K562 treated with DMSO at 1 percent for 48 hours (cell line): ENCODE results near the gene KIFC1. TPM values are rescaled to one million over a fixed set of nuclear protein-coding genes. Genes with fewer than 3 reads are reported as not detected.

Experiments used
- total RNA-seq: library from RNA; unstranded; fragments of 300-600 nt; gene quantifications from 2 replicates; pipeline ENCODE4 v1.2.3, GENCODE V29; 2022; ENCODE audit warnings: low replicate concordance; ENCODE audit errors: extremely low read depth

Gene KIFC1, protein sequence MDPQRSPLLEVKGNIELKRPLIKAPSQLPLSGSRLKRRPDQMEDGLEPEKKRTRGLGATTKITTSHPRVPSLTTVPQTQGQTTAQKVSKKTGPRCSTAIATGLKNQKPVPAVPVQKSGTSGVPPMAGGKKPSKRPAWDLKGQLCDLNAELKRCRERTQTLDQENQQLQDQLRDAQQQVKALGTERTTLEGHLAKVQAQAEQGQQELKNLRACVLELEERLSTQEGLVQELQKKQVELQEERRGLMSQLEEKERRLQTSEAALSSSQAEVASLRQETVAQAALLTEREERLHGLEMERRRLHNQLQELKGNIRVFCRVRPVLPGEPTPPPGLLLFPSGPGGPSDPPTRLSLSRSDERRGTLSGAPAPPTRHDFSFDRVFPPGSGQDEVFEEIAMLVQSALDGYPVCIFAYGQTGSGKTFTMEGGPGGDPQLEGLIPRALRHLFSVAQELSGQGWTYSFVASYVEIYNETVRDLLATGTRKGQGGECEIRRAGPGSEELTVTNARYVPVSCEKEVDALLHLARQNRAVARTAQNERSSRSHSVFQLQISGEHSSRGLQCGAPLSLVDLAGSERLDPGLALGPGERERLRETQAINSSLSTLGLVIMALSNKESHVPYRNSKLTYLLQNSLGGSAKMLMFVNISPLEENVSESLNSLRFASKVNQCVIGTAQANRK
- not detected in 2 replicates for total RNA-seq

DNA sequence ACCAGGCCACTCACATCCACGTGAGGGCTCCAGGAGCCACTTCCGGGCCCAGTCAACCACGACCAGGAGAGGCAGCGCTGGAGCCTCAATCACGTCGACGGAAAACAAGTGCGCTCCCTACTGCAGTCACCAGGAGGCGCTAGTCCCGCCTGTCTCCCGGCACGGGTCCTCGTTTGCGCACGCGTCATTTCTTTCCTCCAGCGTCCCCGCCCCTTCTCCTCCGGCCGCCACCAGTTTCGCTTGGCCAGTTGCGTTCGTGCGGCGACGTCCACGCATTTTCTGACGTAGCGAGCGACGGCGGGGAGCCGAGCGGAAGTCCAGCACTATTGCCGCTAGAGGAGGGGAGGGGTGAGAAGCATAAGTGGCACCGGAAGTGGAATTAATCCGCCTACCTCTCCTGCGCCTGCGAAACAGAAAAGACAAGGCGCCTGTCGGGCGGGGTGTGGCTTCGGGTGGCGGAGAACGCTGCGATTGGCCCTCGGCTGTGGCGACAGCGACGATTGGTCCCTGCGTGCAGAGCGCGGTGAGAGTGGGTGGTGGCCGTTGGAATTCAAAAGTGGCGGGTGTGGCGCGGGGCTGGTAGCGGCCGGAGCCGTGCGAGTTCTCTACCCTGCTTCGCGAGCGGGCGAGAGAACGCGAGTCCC, at the start of gene KIFC1:
TSS of gene KIFC1 (plus strand) at position 546 of the 644 bp plus-strand sequence. CDS start 163 bp downstream, outside the sequence.

DNA sequence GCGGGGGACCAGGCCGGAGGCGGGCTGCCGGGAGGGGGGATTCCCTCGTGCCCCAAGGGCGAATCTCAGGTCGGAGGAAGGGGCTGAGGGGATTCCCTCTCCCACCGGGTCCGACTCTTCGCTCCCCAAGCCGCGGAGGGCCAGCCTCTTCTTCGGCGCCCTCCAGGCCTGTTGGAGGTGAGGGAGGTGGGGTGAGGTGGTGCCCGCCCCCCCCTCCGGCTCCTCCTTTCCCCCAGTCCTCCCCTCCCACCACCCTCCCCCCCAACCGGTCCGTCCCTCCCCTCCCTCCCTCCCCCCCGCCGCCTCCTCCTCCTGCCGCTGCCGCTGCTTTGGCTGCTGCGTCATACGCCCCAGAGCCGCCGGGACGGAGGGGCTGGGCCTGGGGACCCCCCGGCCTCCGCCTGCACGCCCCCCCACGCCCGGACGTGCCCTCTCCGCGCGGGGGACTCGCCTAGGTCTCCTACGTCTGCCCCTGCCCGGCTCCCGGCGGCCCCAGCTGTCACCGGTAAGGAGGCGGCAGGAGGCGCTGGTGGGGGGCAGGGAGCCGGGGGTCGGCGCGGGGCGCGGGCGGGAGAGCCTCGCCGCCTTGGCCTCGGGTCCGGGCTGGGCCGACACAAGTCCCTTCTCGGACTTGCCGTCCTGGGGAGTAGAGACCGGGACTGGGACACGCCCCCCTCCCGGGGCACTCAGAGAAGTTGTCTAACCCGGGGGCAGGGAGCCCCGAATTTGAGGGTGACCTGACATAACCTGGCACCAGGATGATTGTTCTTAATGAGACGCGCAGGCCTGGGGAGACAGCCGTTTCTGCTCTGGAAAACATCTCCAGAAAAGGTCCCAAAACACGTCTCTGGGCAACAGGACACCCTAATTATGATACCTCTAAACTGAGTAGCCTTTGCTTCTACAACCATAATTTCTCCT, 19.3 kb downstream of the KIFC1 start, which contains the start of gene PHF1:
TSS of gene PHF1 (plus strand) at position 304 of the 921 bp plus-strand sequence. CDS start 1,250 bp downstream, outside the sequence.

DNA sequence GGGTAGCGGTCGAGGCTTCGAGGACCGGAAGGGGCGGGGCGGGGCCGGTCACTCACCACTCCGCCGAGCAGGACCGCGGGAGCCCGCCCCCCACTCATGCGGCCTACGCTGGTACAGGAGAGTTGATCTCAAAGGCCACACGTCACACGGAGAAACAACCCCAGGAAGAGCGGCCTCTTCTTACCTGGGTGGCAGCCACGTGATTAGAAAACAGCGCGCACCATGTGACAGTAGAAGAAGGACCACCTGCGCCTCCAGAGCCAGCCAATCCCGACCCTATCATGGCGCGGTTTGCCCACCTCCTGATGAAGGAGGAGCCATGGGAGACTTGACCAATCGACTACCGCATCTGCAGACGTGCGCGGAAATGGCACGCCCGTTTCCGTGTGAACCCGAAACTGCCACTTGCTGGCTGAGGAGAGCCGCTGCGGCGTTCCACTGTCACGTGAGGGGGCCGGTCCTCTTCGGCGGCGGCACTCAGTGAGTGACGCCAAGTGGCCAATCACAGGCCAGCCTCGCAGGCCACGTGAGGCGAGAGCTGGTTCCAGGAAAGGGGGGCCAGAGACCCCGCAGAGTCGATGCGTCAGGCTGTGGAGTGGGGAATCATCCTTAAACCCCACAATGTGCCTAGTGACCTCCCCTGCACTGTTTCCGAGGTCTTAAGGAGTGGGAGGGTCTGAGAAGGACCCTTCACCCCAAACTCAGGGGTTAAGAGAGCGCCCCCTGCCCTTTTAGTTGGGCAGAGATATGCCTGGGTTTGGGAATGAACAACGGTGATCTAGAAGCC, 26.5 kb downstream of the KIFC1 start, which contains the start of gene CUTA:
TSS of gene CUTA (minus strand) at position 205 of the 787 bp plus-strand sequence. CDS start at position 98, 107 bp downstream.

DNA sequence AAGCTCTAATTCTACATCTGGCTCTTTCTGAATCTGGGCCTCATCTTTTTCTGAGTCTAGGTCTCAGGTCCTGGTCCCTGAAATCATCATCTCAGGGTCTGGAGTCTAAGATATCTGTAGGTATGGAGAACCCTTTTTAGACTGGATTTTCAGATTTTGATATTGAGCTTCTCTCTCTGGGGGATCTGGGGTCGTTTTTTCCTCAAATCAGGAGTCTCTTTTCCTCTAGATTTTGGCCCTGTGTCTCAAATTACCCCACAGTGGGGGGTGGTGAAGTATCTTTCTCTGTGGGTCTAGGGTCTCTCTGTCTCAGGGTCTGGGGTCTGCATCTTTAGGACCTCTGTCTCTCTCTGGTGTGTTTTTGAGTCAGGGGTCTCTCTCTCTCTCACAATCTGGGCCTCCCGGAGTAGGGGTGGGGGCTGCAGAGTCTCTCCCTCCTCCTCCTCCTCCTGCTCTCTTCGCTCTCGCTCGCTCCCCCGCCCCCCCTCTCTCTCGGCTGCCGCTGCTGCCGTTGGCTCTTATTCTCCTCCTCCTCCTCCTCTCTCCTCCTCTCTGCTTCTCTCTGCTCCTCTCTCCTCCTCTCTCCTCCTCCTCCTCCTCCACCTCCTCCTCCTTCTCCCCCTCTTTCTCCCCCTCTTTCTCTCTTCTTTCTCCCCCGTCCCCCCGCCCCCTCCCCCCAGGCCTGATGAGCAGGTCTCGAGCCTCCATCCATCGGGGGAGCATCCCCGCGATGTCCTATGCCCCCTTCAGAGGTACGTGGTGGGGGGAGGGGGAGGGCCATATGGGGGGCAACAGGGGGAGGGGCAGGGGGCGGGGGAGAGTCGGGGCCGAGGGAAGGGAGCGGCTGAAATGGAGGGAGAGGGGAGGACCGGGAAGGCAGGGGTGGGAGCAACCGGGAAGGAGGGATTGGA, 28.2 kb downstream of the KIFC1 start, which contains the start of gene SYNGAP1:
TSS of gene SYNGAP1 (plus strand) at position 486 of the 911 bp plus-strand sequence. CDS start at position 686, 200 bp downstream.

DNA sequence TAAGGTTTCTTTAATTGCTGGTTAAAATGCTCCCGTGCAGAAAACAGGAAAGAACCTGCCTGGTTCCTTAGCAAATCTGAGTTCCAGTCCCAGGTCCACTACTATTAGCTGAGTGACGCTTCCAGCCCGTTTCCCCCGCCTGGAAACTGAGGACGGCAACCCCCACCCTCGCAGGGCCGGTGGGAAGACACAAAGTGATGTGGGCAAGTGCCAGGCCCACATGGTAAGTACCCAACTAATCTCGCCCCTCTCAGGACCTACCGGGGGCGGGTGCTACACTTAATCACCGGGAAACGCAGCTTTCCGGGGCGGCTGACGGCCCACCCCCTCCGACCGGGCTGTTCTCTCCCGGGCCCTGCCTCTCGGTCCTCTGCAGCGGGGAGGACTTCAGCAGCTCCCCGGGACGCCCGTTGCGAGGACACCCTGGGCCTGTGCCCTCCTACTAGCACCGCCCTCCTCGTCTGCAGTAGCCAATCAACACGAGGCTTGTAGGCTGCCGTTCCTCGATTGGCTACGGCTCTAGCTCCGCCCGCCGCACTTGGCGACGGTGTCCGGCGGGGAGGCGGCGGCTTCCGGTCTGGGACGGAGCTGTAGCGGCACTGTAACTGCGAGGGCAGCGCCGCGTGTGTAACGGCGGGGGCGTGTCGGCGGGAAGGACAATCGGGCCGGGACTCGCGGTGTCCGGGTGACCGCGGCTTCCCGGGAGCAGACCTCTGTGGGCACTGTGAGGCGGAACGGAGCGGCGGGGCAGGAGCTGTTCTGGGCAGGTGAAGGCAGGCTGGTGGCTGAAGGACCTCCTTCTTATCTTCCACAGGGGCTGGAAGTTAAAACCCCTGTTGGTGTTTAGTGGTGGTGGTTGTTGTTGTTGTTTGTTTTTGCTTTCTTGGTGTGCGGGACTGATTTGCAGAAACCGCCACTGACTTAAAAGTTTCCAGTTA, 62.7 kb downstream of the KIFC1 start, which contains the start of gene ZBTB9:
TSS of gene ZBTB9 (plus strand) at position 568 of the 938 bp plus-strand sequence. CDS start 525 bp downstream, outside the sequence.

Other genes starting within 250 kb of the KIFC1 start
- not detected in 2 replicates for gene COL11A2, start 199.4 kb upstream of the KIFC1 start, total RNA-seq
- not detected in 2 replicates for gene RXRB, start 191.2 kb upstream of the KIFC1 start, total RNA-seq
- 245 TPM in 1 of 2 replicates, not detected in the other for gene SLC39A7, start 191.0 kb upstream of the KIFC1 start, total RNA-seq
- not detected in 2 replicates for gene HSD17B8, start 187.2 kb upstream of the KIFC1 start, total RNA-seq
- gene RING1, start 183.3 kb upstream of the KIFC1 start, total RNA-seq: not detected in 2 replicates
- gene VPS52, start 119.9 kb upstream of the KIFC1 start, total RNA-seq: not detected in 2 replicates
- 6,916 and 8,608 TPM in 2 replicates for gene RPS18, start 119.7 kb upstream of the KIFC1 start, total RNA-seq
- not detected in 2 replicates for gene B3GALT4, start 114.7 kb upstream of the KIFC1 start, total RNA-seq
- gene WDR46, start 102.6 kb upstream of the KIFC1 start, total RNA-seq: not detected in 2 replicates
- gene PFDN6, start 102.2 kb upstream of the KIFC1 start, total RNA-seq: not detected in 2 replicates
- 141 TPM in 1 of 2 replicates, not detected in the other for gene RGL2, start 92.9 kb upstream of the KIFC1 start, total RNA-seq
- gene TAPBP, start 77.7 kb upstream of the KIFC1 start, total RNA-seq: 231 TPM in 1 of 2 replicates, not detected in the other
- not detected in 2 replicates for gene ZBTB22, start 74.1 kb upstream of the KIFC1 start, total RNA-seq
- gene DAXX, start 68.9 kb upstream of the KIFC1 start, total RNA-seq: not detected in 2 replicates
- not detected in 2 replicates for gene PHF1, start 19.2 kb downstream of the KIFC1 start, total RNA-seq
- not detected in 2 replicates for gene CUTA, start 26.3 kb downstream of the KIFC1 start, total RNA-seq
- gene SYNGAP1, start 28.2 kb downstream of the KIFC1 start, total RNA-seq: not detected in 2 replicates
- gene ZBTB9, start 62.8 kb downstream of the KIFC1 start, total RNA-seq: not detected in 2 replicates
- gene BAK1, start 188.5 kb downstream of the KIFC1 start, total RNA-seq: not detected in 2 replicates
- not detected in 2 replicates for gene ITPR3, start 229.5 kb downstream of the KIFC1 start, total RNA-seq